A172 (cell line): Measurements from ENCODE around the gene NABP1. TPM values are rescaled to one million over a fixed set of nuclear protein-coding genes. Genes with fewer than 3 reads are reported as not detected.
"Not testable (repeated sequence)": the region's sequence is repeated elsewhere in the genome, so short reads cannot be mapped to it uniquely, and the experiment has no call there.

Experiments
- DNase-seq: peaks from one replicate; pipeline ENCODE4 v3.0.0-alpha.2; 2015; ENCODE audit warnings: low spot score
- total RNA-seq: library from RNA; depleted of rRNA; stranded (reverse); fragments of >200 nt; shearing (Covaris generic); gene quantifications from 2 replicates; pipeline ENCODE4 v1.2.3, GENCODE V29; 2014; rRNA removed

The NABP1 gene
- total RNA-seq, result 44.6 and 53.0 TPM in 2 replicates

- DNase-seq, result peak; percentile 94
These were observed at the start of gene NABP1 for GRCh38 chr2:191677646-191678436. TSS of gene NABP1 (plus strand) at chr2:191678136. CDS start at chr2:191678615, 479 bp downstream.

GRCh38 chr2:191629001-191629453, 48.9 kb upstream of the NABP1 start:
- no peak for DNase-seq

DNA sequence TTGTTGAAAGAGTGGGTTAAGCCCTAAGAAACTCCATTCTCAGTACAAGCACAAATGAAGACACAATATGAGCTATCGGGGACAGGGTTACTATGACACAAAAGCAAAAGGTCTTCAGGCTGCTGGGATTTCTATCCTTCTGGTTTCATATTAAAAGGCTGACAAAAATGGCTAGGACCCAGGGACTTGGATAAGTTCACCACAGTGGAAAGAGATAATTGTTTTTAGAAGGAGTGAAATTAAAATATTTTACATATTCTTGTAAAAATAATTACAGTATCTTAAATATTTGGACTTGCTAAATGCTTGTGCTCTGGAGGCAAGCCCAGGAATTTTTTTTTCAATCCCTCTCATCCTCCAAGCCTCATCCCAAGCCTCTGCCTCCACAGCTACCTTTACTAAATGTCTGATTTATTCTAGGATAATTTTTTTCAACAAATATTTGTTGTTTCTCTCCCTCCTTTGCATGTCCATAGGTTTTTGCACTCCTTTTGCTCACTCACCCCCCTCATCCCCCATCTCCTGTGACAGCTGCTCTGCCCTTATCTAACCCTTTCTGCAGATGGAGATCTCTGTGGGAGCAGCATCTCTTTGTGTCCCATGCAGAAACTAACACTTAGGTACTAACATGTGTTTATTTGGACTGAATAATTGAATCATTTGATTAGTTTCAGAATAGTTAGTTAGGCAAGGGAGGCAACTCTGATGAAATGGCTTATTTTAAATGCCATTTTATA, 47.8 kb upstream of the NABP1 start:
- no peak for DNase-seq

- DNase-seq, result peak; percentile 22
These were observed 46.2 kb upstream of the NABP1 start for GRCh38 chr2:191631754-191632153.

GRCh38 chr2:191632426-191632825, 45.5 kb upstream of the NABP1 start:
- DNase-seq, result no peak

DNA sequence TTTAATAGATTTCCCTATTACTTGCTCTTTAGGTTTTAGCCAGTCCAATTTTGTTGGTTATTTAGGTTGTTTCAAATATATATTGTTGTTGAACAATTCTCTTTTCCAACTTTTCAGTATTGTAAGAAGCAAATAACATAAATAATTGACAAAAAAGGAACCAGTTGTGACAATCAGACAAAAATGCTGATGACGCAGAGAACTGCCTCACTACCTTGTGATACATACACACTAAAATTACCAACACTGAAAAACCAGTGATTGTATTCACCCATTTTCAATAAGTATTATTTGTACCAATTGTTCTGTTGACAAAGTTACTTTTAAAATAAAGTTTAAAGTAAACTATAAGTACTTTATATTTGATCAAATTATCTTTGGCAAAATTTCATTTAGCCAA, 43.1 kb upstream of the NABP1 start:
- DNase-seq, result no peak

- peak; percentile 88 for DNase-seq
These were observed 42.4 kb upstream of the NABP1 start for GRCh38 chr2:191635333-191636234.

DNA sequence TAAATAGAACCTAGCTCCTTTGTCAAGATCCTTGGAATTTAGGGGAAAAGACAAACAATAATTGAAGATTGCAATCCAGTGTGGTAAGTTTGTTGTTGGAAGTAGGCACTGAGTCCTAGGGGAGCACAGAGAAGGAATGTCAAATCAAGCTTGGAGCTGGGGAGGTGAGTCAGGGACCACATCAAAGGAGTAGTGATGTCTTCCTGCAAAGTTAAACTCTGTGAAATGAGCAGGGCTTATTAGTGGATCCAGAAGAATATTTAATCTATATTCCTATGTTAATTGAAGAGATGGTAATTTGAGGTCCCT, 41.7 kb upstream of the NABP1 start:
- DNase-seq, result peak; percentile 89

GRCh38 chr2:191636586-191636985, 41.4 kb upstream of the NABP1 start:
- no peak for DNase-seq

DNA sequence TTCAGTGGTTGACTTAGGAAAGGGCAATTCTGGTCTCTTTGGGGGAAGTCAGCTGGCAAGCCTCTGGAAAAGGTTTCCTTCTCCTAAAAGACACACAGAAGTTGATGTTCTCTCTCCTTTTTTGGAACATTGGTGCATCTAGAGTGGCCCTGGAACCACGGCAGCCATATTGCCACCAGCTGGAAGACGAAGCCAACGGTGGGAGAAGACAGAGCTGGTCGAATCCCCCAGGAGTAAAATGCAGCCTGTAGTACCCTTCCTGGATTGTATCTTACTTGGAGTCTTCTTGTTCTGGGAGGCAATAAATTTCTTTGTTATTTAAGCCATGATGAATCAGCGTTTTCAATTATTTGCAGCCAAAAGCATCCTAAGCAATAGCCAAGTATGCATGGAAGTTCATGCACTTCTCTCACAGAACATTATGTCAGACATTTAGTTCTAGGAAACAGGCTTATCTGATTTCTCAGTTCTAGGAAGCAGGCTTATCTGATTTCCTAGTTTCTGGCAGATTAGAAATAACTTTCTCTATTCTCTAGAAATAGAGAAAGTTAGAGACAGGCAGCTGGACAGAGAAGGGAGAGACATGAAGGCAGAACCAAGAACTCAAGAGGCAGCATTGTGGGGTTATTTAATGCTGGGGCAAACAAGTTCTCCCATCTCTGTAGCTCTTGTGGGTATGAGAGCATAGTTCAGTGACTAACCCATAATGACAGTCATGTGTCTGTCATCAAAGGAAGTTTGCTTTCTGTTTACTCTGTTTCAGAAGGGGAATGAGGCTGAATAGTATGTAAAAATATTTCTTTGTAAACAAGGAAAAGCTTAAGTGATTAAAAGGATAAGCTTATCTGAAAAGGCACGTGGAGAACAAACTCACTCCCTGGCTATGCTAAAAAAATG, 40.5 kb upstream of the NABP1 start:
- peak; percentile 53 for DNase-seq

- DNase-seq, result peak; percentile 21
These were observed 39.7 kb upstream of the NABP1 start for GRCh38 chr2:191638079-191638801.

DNA sequence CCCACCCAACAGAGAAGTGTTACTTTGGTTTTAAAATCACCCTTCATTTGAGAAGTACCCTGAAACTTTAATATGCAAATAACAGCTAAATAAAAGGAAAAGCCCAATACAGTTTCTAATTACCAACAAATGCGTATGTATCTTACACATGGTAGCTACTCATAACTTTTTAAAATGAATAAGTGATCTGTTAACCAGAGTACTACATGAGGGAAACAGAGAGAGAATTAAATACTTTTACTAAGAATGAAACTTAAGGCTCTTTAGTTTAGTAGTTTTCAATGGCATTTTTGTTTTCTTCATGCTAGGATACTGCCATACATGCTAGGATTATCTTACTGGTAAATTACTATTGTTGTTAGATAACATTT, 39.1 kb upstream of the NABP1 start:
- no peak for DNase-seq

DNA sequence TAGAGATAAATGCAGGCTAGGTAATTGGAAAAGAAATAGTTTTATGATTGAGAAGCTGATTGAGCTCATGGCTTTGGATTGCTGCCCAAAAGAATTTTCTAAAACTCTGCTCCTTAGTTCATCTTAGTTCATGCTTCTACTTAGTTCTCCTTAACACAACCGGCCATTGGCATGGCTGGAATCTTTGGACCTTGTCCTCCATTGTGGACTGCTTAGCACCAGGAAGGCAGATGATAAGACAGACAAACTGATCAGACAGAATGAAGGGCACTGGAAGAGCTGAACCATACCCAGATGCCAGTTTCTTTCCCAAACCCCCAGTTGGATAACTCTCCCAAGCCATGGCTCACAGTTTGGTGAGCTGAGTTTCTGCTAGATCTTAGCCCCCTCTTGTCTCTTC, 36.3 kb upstream of the NABP1 start:
- no peak for DNase-seq

DNA sequence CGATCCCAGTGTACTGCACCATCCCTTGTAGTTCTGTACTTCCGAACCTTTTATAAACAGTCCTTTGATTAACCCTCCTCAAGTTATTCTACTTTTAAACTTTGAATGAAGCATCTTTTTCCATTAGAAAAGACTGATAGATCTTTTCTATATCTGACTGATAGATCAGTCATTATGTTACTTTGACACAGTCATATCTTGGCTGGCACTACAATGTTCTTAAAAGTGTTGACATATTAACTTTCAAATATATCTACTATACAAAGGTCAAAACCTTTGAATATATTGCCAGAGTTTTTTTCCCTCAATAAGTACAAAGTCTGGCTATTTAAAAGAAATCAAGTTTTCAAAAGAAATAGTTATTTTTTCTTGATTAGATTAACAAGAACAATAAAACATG, 35.4 kb upstream of the NABP1 start:
- no peak for DNase-seq

DNA sequence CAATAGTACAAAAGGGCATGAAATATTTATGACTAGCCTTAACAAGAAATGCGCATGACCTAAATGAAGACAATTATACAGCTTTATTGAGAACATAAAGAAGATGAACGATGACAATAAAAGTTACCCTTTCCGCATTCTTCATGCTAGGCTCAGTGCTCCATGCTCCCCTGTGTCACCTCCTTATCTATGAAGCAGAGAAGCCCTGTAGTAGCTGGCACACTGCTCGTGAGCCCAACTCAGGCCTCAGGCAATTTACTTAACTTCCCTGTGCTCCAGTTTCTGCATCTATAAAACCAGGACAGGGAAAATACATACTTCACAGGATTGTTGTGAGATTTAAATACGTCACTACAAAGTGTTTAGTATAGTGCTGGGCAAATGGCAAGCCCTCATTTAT, 34.5 kb upstream of the NABP1 start:
- no peak for DNase-seq

DNA sequence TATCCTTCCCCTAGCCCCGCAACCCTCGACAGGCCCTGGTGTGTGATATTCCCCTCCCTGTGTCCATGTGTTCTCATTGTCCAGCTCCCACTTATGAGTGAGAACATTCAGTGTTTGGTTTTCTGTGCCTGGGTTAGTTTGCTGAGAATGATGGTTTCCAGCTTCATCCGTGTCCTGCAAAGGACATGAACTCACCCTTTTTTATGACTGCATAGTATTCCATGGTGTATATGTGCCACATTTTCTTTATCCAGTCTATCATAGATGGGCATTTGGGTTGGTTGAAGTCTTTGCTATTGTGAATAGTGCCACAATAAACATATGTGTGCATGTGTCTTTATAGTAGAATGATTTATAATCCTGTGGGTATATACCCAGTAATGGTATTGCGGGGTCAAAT, 33.3 kb upstream of the NABP1 start:
- DNase-seq, result not testable (repeated sequence)

GRCh38 chr2:191645032-191645431, 32.9 kb upstream of the NABP1 start:
- DNase-seq, result no peak

GRCh38 chr2:191645434-191646162, 32.3 kb upstream of the NABP1 start:
- no peak for DNase-seq

DNA sequence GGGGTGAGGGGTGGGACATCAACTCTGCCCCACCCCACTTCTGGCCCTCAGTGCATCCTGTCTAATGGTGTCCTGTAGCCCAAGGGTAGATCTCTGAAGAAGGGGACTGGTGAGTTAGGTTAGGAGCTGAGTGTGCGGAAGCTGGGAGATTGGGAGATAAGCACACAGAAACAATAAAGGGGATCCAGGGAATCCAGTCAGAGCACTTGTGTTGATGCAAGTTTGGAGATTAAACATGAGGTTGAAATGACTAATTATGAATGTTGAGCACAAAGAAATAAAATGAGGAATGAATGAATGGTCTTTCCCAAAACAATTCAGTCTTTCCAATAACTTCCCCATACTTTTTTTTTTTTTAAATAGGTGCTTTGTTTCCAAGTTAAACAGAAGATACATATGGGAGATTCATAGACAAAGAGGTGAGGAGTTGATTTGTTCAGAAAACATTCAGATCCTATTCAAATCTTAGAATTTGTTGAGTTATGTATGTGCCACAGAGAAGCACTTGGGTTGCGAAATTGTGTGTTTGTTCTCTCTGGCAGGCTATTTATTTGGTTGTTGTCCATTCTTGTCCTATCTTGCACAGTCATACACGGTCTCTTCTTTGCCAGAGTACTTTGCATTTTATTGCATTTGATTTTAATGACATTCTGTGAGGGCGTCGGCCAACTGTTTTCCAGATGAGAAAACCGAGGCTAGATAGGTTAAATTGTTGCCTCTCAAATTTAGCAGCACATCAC, 31.6 kb upstream of the NABP1 start:
- no peak for DNase-seq
